Stimulated activated CD4-positive, alpha-beta T cell treated with anti-CD3 and anti-CD28 coated beads, Interleukin-1b, Interleukin-23, amount 100 ng/mL, for 4 hours (primary cell): ENCODE data around the gene PTPRD.

ENCODE experiments used
- DNase-seq, 2 donors: peaks; one replicate each; pipeline ENCODE4 v3.0.0-alpha.2; 2020; ENCODE audit warnings: low read depth in 2 of 2

The PTPRD gene

GRCh38 chr9:8826281-8826680, 1786.5 kb downstream of the PTPRD start:
- DNase-seq, result no peak

- no peak for DNase-seq
Observed at GRCh38 chr9:8825585-8826147, 1787.1 kb downstream of the PTPRD start.

GRCh38 chr9:8823131-8823895, 1789.5 kb downstream of the PTPRD start:
- DNase-seq, result no peak

- DNase-seq, result no peak
Observed at GRCh38 chr9:8822667-8823025, 1790.2 kb downstream of the PTPRD start.

GRCh38 chr9:8821910-8822666, 1790.7 kb downstream of the PTPRD start:
- no peak for DNase-seq

- DNase-seq, result no peak
Observed at GRCh38 chr9:8817335-8817734, 1795.5 kb downstream of the PTPRD start.

GRCh38 chr9:8816361-8816760, 1796.4 kb downstream of the PTPRD start:
- DNase-seq, result no peak

- DNase-seq, result no peak
Observed at GRCh38 chr9:8815931-8816330, 1796.9 kb downstream of the PTPRD start.

GRCh38 chr9:8815219-8815618, 1797.6 kb downstream of the PTPRD start:
- no peak for DNase-seq

- no peak for DNase-seq
Observed at GRCh38 chr9:8812888-8813287, 1799.9 kb downstream of the PTPRD start.

GRCh38 chr9:8809741-8810140, 1803.1 kb downstream of the PTPRD start:
- DNase-seq, result no peak

GRCh38 chr9:8806150-8806549, 1806.7 kb downstream of the PTPRD start:
- DNase-seq, result no peak

- no peak for DNase-seq
Observed at GRCh38 chr9:8804613-8805012, 1808.2 kb downstream of the PTPRD start.

GRCh38 chr9:8802242-8802641, 1810.6 kb downstream of the PTPRD start:
- DNase-seq, result no peak

GRCh38 chr9:8800196-8800595, 1812.6 kb downstream of the PTPRD start:
- no peak for DNase-seq

- no peak for DNase-seq
Observed at GRCh38 chr9:8799615-8800014, 1813.2 kb downstream of the PTPRD start.

- DNase-seq, result no peak
Observed at GRCh38 chr9:8799206-8799605, 1813.6 kb downstream of the PTPRD start.

- DNase-seq, result no peak
Observed at GRCh38 chr9:8784838-8785237, 1828.0 kb downstream of the PTPRD start.

GRCh38 chr9:8783941-8784340, 1828.9 kb downstream of the PTPRD start:
- DNase-seq, result no peak

- DNase-seq, result no peak
Observed at GRCh38 chr9:8782237-8782636, 1830.6 kb downstream of the PTPRD start.

GRCh38 chr9:8781458-8781857, 1831.3 kb downstream of the PTPRD start:
- no peak for DNase-seq

GRCh38 chr9:8780386-8780785, 1832.4 kb downstream of the PTPRD start:
- no peak for DNase-seq

GRCh38 chr9:8779478-8779877, 1833.3 kb downstream of the PTPRD start:
- no peak for DNase-seq
